AG10803 (cell line): ENCODE measurements around the gene MARCHF11.

Experiments used
- DNase-seq: peaks from one replicate; pipeline ENCODE4 v3.0.0; 2010; ENCODE audit warnings: low read depth
- H3K4me3 ChIP-seq: 2 replicates; pipeline ENCODE4 v1.5.1; 2011; ENCODE audit warnings: mild to moderate bottlenecking, low read length, control low read depth
- CTCF ChIP-seq: conservative IDR thresholded peaks from 2 replicates; pipeline ENCODE4 v1.5.1; 2011; ENCODE audit warnings: mild to moderate bottlenecking, low read length, control low read depth, inconsistent platforms

Gene MARCHF11, protein sequence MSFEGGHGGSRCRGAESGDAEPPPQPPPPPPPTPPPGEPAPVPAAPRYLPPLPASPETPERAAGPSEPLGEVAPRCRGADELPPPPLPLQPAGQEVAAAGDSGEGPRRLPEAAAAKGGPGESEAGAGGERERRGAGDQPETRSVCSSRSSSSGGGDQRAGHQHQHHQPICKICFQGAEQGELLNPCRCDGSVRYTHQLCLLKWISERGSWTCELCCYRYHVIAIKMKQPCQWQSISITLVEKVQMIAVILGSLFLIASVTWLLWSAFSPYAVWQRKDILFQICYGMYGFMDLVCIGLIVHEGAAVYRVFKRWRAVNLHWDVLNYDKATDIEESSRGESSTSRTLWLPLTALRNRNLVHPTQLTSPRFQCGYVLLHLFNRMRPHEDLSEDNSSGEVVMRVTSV

DNA sequence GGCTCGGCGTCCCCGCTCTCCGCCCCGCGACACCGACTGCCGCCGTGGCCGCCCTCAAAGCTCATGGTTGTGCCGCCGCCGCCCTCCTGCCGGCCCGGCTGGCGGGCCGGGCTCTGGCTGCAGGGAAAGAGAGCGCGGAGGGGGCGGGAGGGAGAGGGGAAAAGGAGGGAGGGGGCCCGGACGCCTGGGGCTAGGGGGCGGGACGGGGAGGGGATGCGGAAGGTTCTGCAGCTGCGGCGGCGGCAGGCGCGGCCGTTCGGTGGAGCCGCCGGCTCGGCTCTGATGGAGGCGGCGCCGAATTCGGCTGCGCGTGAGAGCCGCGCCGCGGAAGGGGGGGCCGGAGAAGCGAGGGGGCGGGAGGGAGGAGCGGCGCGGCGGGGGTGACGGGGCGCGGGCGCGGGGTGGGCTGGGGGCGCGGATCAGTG lies at the start of gene MARCHF11:
Gene MARCHF11 (minus strand): TSS at position 281 of the 425 bp plus-strand sequence. CDS start 216 bp downstream, at position 65.
- no peak for DNase-seq
- TF ChIP-seq CTCF: no peak
- peak within 1 kb of the TSS; percentile 24 for H3K4me3 ChIP-seq

DNA sequence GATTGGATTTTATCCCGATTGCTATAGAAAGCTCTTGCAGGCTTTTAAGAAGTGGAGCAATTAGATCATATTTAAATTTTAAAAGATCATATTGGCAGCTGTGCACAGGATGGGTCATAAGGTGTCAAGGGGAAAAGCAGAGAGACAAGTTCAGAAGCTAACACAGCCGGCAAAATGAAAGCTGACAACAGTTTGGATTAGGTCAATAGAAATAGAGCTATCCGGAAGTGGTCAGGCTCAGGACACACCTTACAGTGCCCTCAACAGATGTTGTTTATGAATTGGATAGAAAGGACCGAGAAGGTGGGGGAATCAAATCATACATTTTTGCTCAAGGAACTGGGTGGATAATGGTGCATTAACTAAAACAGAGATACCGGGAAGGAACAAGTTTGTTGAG lies 46.3 kb upstream of the MARCHF11 start:
- no peak for TF ChIP-seq CTCF
- no peak overlapping the region for H3K4me3 ChIP-seq
- DNase-seq: no peak

GRCh38 chr5:16192311-16192710 lies 12.7 kb upstream of the MARCHF11 start:
- no peak for DNase-seq
- H3K4me3 ChIP-seq: no peak overlapping the region
- no peak for TF ChIP-seq CTCF

- no peak overlapping the region for H3K4me3 ChIP-seq
- no peak for DNase-seq
- no peak for TF ChIP-seq CTCF
Measured at GRCh38 chr5:16180789-16181082, 1.1 kb upstream of the MARCHF11 start.

GRCh38 chr5:16179936-16180788 lies 571 bp upstream of the MARCHF11 start:
- no peak for DNase-seq
- H3K4me3 ChIP-seq: no peak overlapping the region
- TF ChIP-seq CTCF: no peak

GRCh38 chr5:16178745-16179372 lies 732 bp downstream of the MARCHF11 start:
- DNase-seq: peak; percentile 41
- H3K4me3 ChIP-seq: peak overlapping the region; percentile 24

More at GRCh38 chr5:16178745-16179372, 732 bp downstream of the MARCHF11 start:
- TF ChIP-seq CTCF: no peak
